ENCODE results near the gene CD163. TPM values are rescaled to one million over a fixed set of nuclear protein-coding genes. Genes with fewer than 3 reads are reported as not detected.

CD163 gene
- total and polyA plus RNA-seq, 2 donors (not counting 1 experiment from before 2014, with no cell fraction given), result 0.03 TPM; not detected in 1

DNA sequence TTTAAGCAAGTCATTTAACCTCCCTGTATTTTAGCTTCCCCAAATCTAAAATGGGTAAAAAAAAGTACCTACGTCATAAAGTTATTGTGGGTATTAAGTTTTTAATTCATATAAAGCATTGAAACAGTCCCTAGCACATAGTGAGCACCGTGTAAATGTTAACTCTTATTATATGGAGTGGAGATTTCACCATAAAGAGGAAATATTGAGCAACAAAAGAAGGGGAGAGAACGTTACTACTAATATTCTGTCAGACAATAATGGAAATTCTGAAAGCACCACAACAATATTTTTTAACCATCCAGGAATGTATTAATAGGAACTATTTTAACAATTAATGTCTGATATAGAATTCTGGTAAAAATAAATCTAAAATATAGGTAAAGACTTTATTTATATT is 51.8 kb downstream of the CD163 start:
- Histone ChIP-seq H3K9ac (ENCODE audit: insufficient read depth, low read length) (no peak overlapping the region), H2AFZ (ENCODE audit: low read length) (no peak overlapping the region), H3K36me3 (ENCODE audit: control insufficient read depth, insufficient read depth, low read length) (no peaks in the 10 kb centered on the region), H3K9me3 (ENCODE audit: control insufficient read depth, insufficient read depth, low read depth, low read length) (no peaks in the 10 kb centered on the region), H3K4me3 (replicated peaks in 1 of 4; ENCODE audit: control extremely low read depth in 1 of 4, insufficient read depth in 1 of 4, low read depth in 3 of 4, low read length in 4 of 4) (no peak overlapping the region), H3K27ac (ENCODE audit: insufficient read depth, low read length) (no peak overlapping the region), H3K4me2 (ENCODE audit: extremely low read depth, insufficient read depth, low read length) (no peak overlapping the region), H3K4me1 (ENCODE audit: control insufficient read depth, extremely low read depth, insufficient read depth, low read length) (no peaks in the 10 kb centered on the region), H4K20me1 (ENCODE audit: control insufficient read depth, extremely low read depth, insufficient read depth, low read length) (no peaks in the 10 kb centered on the region), H3K79me2 (ENCODE audit: control insufficient read depth, insufficient read depth, low read length) (no peaks in the 10 kb centered on the region), H3K27me3 (ENCODE audit: control insufficient read depth, insufficient read depth, low read length) (no peaks in the 10 kb centered on the region)
- DNase-seq (ENCODE audit: low read depth in 2 of 2), result no peak
- TF ChIP-seq EZH2 (IDR thresholded peaks at IDR 0.05; ENCODE audit: low read length, missing control alignments), result no peak
- TF ChIP-seq, protein P1, sequence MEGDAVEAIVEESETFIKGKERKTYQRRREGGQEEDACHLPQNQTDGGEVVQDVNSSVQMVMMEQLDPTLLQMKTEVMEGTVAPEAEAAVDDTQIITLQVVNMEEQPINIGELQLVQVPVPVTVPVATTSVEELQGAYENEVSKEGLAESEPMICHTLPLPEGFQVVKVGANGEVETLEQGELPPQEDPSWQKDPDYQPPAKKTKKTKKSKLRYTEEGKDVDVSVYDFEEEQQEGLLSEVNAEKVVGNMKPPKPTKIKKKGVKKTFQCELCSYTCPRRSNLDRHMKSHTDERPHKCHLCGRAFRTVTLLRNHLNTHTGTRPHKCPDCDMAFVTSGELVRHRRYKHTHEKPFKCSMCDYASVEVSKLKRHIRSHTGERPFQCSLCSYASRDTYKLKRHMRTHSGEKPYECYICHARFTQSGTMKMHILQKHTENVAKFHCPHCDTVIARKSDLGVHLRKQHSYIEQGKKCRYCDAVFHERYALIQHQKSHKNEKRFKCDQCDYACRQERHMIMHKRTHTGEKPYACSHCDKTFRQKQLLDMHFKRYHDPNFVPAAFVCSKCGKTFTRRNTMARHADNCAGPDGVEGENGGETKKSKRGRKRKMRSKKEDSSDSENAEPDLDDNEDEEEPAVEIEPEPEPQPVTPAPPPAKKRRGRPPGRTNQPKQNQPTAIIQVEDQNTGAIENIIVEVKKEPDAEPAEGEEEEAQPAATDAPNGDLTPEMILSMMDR (conservative IDR thresholded peaks at IDR 0.05 in 1 of 2, IDR thresholded peaks at IDR 0.05 in 1 of 2; ENCODE audit: low read depth in 1 of 2, low read length in 2 of 2), result no peak

DNA sequence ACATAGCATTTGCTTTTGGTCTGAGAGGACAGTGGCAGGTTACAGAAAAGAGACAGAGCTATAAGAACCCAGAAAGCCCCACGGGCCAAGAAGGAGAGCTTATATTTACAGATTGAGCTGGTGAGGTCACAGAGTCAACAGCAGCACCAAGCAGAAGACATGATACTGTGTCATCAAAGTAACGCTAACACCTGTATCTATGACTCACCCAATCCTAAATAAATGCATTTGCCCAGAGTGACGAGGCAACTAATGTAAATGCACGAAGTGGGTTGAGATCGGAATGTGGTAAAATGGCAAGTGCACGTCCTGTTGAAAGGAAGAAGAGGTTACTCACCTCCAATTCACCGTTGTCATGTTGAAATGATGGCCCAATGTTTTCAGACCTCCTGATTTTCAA is 52.9 kb downstream of the CD163 start:
- no peak for TF ChIP-seq EZH2 (IDR thresholded peaks at IDR 0.05; ENCODE audit: low read length, missing control alignments)
- no peak for DNase-seq (ENCODE audit: low read depth in 2 of 2)
- no peak overlapping the region for H2AFZ ChIP-seq (ENCODE audit: low read length)
- no peaks in the 10 kb centered on the region for H3K79me2 ChIP-seq (ENCODE audit: control insufficient read depth, insufficient read depth, low read length)
- H3K4me3 ChIP-seq (replicated peaks in 1 of 4; ENCODE audit: control extremely low read depth in 1 of 4, insufficient read depth in 1 of 4, low read depth in 3 of 4, low read length in 4 of 4), result no peak overlapping the region
- no peaks in the 10 kb centered on the region for H3K27me3 ChIP-seq (ENCODE audit: control insufficient read depth, insufficient read depth, low read length)
- H3K4me2 ChIP-seq (ENCODE audit: extremely low read depth, insufficient read depth, low read length), result no peak overlapping the region
- no peaks in the 10 kb centered on the region for H3K4me1 ChIP-seq (ENCODE audit: control insufficient read depth, extremely low read depth, insufficient read depth, low read length)
- H4K20me1 ChIP-seq (ENCODE audit: control insufficient read depth, extremely low read depth, insufficient read depth, low read length), result no peaks in the 10 kb centered on the region
- H3K9me3 ChIP-seq (ENCODE audit: control insufficient read depth, insufficient read depth, low read depth, low read length), result no peaks in the 10 kb centered on the region
- H3K27ac ChIP-seq (ENCODE audit: insufficient read depth, low read length), result no peak overlapping the region
- H3K9ac ChIP-seq (ENCODE audit: insufficient read depth, low read length), result no peak overlapping the region
- H3K36me3 ChIP-seq (ENCODE audit: control insufficient read depth, insufficient read depth, low read length), result no peaks in the 10 kb centered on the region

DNA sequence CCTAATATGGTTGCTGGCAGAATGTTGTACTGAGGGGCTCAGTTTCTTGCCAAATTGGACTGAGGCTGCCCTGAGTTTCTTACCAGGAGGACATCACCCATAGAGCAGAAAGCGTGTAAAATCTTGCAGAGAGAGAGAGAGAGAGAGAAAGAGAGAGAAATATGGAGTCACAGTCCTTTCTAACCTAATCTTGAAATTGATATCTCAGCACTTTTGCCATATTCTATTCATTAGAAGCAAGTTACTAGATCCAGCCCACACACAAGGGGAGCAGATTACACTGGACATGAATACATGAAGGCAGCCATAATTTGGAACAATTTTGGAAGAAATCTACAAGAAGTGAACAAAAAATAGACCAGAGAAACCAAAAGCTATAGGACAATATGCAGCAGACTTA is 55.5 kb downstream of the CD163 start:
- Histone ChIP-seq H3K9ac (ENCODE audit: insufficient read depth, low read length) (no peak overlapping the region), H2AFZ (ENCODE audit: low read length) (no peak overlapping the region), H3K4me2 (ENCODE audit: extremely low read depth, insufficient read depth, low read length) (no peak overlapping the region), H3K36me3 (ENCODE audit: control insufficient read depth, insufficient read depth, low read length) (no peaks in the 10 kb centered on the region), H3K9me3 (ENCODE audit: control insufficient read depth, insufficient read depth, low read depth, low read length) (no peaks in the 10 kb centered on the region), H3K27me3 (ENCODE audit: control insufficient read depth, insufficient read depth, low read length) (no peaks in the 10 kb centered on the region), H4K20me1 (ENCODE audit: control insufficient read depth, extremely low read depth, insufficient read depth, low read length) (no peaks in the 10 kb centered on the region), H3K27ac (ENCODE audit: insufficient read depth, low read length) (no peak overlapping the region), H3K4me3 (replicated peaks in 1 of 4; ENCODE audit: control extremely low read depth in 1 of 4, insufficient read depth in 1 of 4, low read depth in 3 of 4, low read length in 4 of 4) (no peak overlapping the region), H3K4me1 (ENCODE audit: control insufficient read depth, extremely low read depth, insufficient read depth, low read length) (no peaks in the 10 kb centered on the region), H3K79me2 (ENCODE audit: control insufficient read depth, insufficient read depth, low read length) (no peaks in the 10 kb centered on the region)
- TF ChIP-seq, protein P1 (conservative IDR thresholded peaks at IDR 0.05 in 1 of 2, IDR thresholded peaks at IDR 0.05 in 1 of 2; ENCODE audit: low read depth in 1 of 2, low read length in 2 of 2), result no peak
- TF ChIP-seq EZH2 (IDR thresholded peaks at IDR 0.05; ENCODE audit: low read length, missing control alignments), result no peak
- DNase-seq (ENCODE audit: low read depth in 2 of 2), result no peak

All from fibroblast of lung (primary cell).